ENCODE measurements around the gene NR2C2.

GRCh38 chr3:14929310-14930074 lies 17.9 kb upstream of the NR2C2 start:
- TF ChIP-seq, protein P1, sequence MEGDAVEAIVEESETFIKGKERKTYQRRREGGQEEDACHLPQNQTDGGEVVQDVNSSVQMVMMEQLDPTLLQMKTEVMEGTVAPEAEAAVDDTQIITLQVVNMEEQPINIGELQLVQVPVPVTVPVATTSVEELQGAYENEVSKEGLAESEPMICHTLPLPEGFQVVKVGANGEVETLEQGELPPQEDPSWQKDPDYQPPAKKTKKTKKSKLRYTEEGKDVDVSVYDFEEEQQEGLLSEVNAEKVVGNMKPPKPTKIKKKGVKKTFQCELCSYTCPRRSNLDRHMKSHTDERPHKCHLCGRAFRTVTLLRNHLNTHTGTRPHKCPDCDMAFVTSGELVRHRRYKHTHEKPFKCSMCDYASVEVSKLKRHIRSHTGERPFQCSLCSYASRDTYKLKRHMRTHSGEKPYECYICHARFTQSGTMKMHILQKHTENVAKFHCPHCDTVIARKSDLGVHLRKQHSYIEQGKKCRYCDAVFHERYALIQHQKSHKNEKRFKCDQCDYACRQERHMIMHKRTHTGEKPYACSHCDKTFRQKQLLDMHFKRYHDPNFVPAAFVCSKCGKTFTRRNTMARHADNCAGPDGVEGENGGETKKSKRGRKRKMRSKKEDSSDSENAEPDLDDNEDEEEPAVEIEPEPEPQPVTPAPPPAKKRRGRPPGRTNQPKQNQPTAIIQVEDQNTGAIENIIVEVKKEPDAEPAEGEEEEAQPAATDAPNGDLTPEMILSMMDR (IDR thresholded peaks at IDR 0.05): no peak
- no peak for TF ChIP-seq POLR2A (IDR thresholded peaks at IDR 0.05)
